ENCODE data around the gene PTAFR. TPM values are rescaled to one million over a fixed set of nuclear protein-coding genes. Genes with fewer than 3 reads are reported as not detected.

The PTAFR gene
- total and polyA plus RNA-seq, 11 donors = 0.42 to 23.5 (median 2.2) TPM

DNA sequence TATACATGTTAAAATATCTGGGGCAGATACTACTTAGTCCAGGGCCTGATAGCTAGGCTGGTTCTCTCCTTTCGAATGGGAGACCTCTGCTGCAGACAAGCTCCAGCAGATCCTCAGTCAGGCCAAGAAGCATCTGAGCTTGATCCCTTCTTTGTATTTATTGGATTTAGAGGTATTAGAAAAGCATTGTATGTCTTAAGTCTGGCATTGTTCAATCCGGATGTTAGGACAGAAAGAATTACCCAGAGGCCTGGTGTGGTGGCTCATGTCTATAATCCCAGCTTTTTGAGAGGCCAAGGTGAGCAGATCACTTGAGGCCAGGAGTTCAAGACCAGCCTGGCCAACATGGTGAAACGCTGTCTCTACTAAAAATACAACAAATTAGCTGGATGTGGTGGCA, 66.9 kb downstream of the PTAFR start:
- Histone ChIP-seq H3K27me3 (no peaks in the 10 kb centered on the region), H3K4me3 (no peak overlapping the region), H3K4me1 (peaks cover 0 to 64% (median under 1%) of the 10 kb centered on the region in 12 donors), H3K36me3 (no peaks in the 10 kb centered on the region), H3K27ac (no peak overlapping the region), H3K9me3 (no peaks in the 10 kb centered on the region)
- WGBS, 4 donors = 91 to 94% (median 92%) methylated on average over 3 of the region's 3 CpGs
- no peak for DNase-seq
- TF ChIP-seq, protein P1, sequence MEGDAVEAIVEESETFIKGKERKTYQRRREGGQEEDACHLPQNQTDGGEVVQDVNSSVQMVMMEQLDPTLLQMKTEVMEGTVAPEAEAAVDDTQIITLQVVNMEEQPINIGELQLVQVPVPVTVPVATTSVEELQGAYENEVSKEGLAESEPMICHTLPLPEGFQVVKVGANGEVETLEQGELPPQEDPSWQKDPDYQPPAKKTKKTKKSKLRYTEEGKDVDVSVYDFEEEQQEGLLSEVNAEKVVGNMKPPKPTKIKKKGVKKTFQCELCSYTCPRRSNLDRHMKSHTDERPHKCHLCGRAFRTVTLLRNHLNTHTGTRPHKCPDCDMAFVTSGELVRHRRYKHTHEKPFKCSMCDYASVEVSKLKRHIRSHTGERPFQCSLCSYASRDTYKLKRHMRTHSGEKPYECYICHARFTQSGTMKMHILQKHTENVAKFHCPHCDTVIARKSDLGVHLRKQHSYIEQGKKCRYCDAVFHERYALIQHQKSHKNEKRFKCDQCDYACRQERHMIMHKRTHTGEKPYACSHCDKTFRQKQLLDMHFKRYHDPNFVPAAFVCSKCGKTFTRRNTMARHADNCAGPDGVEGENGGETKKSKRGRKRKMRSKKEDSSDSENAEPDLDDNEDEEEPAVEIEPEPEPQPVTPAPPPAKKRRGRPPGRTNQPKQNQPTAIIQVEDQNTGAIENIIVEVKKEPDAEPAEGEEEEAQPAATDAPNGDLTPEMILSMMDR (IDR thresholded peaks at IDR 0.05) = no peak
- TF ChIP-seq POLR2A (IDR thresholded peaks at IDR 0.05) = no peak
- intact Hi-C loops (cut with DNase I) = no loop called here
- no peak for ATAC-seq

DNA sequence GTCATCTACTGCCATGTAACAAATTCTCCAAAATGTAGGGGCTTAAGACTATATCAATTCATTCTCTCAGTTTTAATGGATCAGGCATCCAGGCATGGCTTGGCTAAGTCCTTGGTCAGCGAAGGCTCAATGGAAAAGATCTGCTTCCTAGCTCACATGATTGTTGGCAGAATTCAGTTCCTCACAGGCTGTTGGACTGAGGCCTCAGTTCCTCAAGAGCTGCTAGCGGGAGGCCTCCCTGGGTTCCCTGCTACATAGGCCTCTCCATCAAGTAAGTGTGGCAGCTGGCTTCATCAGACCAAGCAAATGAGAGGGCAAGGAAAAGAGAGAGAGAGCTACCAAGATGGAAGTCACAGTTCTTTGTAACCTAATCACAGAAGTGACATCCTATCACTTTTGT, 68.5 kb downstream of the PTAFR start:
- Histone ChIP-seq H3K36me3 (no peaks in the 10 kb centered on the region), H3K27ac (peak overlapping the region in 1 of 12 donors; percentile 33), H3K27me3 (no peaks in the 10 kb centered on the region), H3K9me3 (no peaks in the 10 kb centered on the region), H3K4me3 (no peak overlapping the region), H3K4me1 (peaks cover 0 to 49% (median under 1%) of the 10 kb centered on the region in 12 donors)
- 92 to 95% (median 93%) methylated on average over 2 of the region's 2 CpGs for WGBS, 4 donors
- no peak for DNase-seq
- intact Hi-C loops (cut with DNase I) = no loop called here
- no peak for ATAC-seq
- no peak for TF ChIP-seq POLR2A (IDR thresholded peaks at IDR 0.05)
- TF ChIP-seq, protein P1 (IDR thresholded peaks at IDR 0.05) = no peak

DNA sequence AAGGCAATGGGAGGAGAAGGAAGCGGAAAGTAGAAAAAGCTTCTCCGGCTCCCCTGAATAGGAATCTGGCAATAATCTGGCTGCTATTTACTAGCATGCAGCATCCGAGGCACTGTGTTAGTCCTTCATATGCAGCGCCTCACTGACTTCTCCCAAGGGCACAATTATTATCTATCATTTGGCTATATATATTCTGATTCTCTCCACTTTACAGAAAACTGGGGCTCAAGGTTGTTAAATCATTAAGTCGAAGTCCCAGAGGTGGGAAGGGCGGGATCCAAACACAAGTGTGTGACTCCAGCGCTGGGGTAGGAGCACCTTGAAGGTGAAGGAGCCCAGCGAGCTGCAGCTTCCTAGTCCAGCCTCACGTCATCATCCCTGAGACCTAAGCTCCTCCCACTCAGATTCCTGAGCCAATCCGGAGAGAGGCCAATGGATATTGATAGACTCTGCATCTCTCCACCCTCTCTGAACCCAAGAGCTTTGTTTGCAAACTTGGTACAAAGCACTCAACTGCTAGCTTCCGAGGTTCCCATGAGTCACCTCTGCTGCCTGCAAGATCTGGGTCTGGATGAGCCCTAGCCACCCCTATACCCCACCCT, 71.5 kb downstream of the PTAFR start:
- DNase-seq = peak in 3 of 5 donors; percentile 22 to 36 (median 32)
- 26 to 42% (median 38%) methylated on average over 11 of the region's 11 CpGs for WGBS, 4 donors
- no peak for TF ChIP-seq POLR2A (IDR thresholded peaks at IDR 0.05)
- TF ChIP-seq, protein P1 (IDR thresholded peaks at IDR 0.05) = no peak

DNA sequence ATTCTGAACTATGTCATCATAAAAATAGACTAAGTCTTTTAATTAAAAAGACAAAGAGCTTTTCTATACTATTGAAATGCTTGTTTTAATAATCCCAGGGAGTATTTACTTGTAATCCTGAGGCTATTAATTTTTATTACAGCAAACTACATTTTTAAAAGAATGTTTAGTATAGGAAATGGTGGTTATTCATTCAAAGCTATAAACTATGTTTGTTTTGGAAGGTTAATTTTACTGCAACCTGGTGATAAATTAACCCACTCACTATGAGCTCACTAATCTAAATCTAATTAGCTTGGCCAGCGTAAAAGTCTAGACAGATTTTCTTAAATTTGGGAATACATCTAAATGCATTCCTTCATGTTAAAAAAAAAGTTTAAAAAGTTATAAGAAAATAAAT, 74.3 kb downstream of the PTAFR start:
- H3K4me3 ChIP-seq = no peak overlapping the region
- no peak overlapping the region for H3K27ac ChIP-seq
- H3K27me3 ChIP-seq = no peaks in the 10 kb centered on the region
- TF ChIP-seq POLR2A (IDR thresholded peaks at IDR 0.05) = no peak
- TF ChIP-seq, protein P1 (IDR thresholded peaks at IDR 0.05) = no peak
- intact Hi-C loops (cut with DNase I) = no loop called here
- DNase-seq = no peak
- ATAC-seq = no peak
- no peaks in the 10 kb centered on the region for H3K36me3 ChIP-seq
- WGBS, 4 donors = 94 to 98% (median 97%) methylated on average over 1 of the region's 1 CpG
- H3K4me1 ChIP-seq = peaks cover 0 to 18% (median under 1%) of the 10 kb centered on the region in 12 donors
- H3K9me3 ChIP-seq = no peaks in the 10 kb centered on the region

More for the DNA sequence above, 71.5 kb downstream of the PTAFR start:
- peak overlapping the region in 5 of 12 donors; percentile 9 to 49 (median 39) for H3K27ac ChIP-seq
- intact Hi-C loops (cut with DNase I) = no loop called here
- H3K27me3 ChIP-seq = no peaks in the 10 kb centered on the region
- H3K4me1 ChIP-seq = peaks cover 0 to 19% (median under 1%) of the 10 kb centered on the region in 12 donors
- no peaks in the 10 kb centered on the region for H3K9me3 ChIP-seq
- peak overlapping the region in 9 of 12 donors; percentile 2 to 45 (median 33) for H3K4me3 ChIP-seq
- H3K36me3 ChIP-seq = no peaks in the 10 kb centered on the region
- peak in 3 of 4 donors; percentile 73 to 89 (median 78) for ATAC-seq
